GM18873 (cell line): ENCODE results near the gene USH1C.

Experiments used
- ATAC-seq: cut with Tn5 transposase; IDR thresholded peaks from one replicate; pipeline ENCODE4 v1.9.1; 2021; ENCODE audit warnings: mild to moderate bottlenecking, moderate library complexity, moderate number of reproducible peaks; ENCODE audit not compliant: unreplicated experiment, low FRiP score

The USH1C gene

GRCh38 chr11:17550450-17551346 is 6.5 kb upstream of the USH1C start:
- ATAC-seq: no peak

DNA sequence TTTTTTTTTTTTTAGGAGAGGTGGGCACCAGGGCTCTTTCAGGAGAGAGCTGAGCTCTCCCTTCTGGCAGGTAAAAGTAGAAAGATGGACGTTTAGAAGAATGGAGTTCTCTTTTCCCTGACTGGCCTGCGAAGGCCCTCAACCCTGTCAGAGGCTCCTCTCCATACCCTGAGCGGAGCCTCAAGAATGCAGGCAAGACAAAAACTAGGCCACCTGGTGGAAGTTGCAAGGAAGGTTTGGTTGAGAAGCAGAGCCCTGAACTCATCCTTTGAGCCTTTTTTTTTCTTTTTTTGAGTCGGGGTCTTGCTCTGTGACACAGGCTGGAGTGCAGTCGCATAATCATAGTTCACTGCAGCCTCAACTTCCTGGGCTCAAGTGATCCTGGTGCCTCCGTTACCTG is 4.2 kb upstream of the USH1C start:
- ATAC-seq: no peak

- no peak for ATAC-seq
These were observed 3.7 kb upstream of the USH1C start for GRCh38 chr11:17547932-17548331.

DNA sequence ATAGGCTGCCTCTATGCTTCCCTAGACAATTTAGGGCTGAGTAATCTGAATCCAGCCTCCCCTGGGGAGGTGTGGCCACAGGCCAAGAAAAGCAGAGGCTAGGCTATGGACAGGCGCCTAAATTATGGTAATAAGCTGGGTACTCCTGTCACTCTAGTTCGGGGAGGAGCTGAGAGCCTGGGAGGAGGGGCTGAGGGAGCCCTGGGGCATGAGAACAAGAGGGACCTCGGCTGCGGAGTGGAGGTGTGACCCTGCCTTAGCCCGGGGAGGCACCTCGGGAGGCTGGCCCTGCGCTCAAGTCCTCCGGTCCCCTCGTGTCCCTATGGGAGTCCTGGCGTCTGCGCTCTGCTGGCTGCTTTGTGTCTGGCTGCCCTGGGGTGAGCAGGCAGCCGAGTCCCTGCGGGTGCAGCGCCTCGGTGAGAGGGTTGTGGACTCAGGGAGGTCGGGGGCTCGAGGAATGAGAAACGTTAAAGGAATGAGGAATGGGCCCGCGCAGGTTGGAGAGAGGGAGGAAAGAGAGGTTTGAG is 2.9 kb upstream of the USH1C start, which contains the start of gene OTOG:
TSS of gene OTOG (plus strand) at position 209 of the 527 bp plus-strand sequence. CDS start at position 323, 114 bp downstream.
- no peak for ATAC-seq

DNA sequence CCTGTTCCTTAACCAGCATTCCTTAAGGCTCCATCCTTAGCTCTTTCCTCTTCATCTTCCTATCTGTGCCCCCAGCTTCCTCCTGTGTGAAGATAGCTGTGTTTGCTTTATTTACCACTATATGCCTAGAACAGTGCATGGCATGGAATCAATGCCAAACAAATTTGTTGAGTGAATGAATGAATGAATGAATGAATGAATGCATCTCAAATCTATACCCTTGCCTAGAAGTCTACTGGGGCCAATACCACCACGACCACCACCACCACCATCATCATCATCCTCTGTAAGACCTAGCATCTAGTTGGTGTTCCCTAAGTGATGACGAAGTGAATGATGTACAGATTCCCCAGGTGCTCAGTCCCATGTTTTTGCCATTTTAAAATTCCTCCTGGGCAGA is 2.0 kb upstream of the USH1C start:
- ATAC-seq: no peak

DNA sequence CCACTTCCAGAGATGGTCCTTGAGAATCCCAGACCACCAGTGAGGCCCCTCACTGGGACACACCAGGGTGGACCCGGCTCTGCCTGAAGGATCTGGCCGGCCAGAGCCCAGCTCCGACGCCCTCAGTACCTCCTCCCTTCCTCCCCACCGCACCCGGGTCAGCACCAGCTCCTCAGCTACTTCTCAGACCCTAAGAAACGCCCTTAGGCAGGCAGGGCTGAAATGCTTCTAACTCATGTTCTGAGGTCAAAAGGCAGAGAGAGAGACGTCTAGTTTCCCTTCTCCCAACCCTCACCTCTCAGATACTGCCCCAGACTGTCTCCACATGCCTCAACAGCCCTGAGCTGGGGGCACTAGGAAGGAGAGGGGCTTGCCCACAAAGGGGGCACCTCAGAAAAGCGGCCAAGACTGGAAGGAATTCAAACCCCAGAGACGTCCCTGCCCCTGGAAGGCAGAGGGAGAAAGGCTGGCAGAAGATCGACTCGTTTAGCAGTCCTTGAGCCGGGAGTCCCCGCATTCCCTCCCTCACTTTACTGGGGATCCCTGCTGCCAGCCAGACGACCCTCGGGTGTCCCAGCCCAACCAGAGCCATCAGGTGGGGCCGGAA is 539 bp downstream of the USH1C start:
- no peak for ATAC-seq

DNA sequence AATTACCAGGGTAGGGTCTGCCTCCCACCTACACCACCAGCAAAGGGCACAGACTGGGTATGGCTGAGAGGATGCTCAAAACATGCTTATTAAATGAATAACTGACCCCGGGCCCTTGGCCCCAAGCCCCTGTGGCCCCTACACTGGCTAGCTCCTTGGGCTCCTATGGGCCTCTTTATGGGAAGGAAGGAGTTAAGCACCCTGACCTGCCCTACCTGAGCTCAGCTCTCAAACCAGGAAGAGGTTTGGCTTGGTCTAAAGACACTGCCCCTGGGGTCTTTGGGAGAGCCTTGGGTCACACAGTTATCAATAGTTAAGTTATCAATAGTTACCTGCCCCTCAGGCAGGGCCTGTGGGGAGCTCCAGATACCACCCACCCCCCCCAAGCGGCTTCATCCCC is 1.2 kb downstream of the USH1C start:
- ATAC-seq: no peak

- no peak for ATAC-seq
These were observed 2.0 kb downstream of the USH1C start for GRCh38 chr11:17542249-17542648.

DNA sequence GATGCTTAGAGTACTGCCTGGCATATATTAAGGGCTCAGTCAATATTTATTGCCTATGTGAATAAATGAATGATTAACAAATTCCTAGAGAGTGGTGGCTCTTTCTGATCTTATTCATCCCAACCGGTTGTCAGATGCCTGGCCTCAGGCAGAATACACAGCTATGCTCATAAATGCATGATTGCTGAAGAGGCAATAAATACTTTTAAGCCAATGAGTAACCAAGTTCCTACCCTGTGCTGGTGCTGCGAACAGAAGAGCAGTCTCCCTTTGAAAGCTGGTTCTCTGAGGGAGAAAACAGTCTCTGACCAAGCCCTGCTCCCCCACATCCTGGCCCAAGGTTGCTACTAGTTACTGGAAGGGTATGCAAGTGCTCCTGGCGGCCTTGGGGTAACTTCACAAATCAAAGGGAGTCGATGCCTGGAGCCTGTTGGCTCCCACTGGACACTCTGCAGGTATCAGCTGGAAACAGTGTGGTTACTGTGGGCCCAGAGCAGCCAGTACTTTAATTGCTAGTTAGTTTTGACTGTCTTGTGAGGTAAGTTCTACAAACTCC is 2.8 kb downstream of the USH1C start:
- no peak for ATAC-seq

- no peak for ATAC-seq
These were observed 3.4 kb downstream of the USH1C start for GRCh38 chr11:17540807-17541206.

DNA sequence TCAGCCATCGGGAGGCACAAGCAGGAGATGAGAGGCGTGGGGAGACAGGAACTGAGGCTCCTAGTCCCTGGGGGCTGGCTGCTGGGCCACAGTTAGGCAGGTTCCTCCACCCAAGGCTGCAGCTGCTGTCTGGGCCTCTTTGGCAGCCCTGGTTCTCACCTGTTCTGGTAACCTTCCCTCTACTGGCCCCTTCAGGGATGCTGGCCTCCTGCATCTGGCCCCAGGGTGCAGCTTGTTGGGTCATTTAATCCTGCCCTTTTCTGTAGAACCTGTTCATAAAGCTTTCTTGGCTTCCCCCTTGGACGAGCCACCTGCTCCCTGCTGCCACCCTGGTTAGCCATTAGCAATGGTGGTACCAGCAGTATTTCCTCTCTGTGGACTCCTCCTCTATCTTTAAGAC is 5.5 kb downstream of the USH1C start:
- ATAC-seq: no peak

DNA sequence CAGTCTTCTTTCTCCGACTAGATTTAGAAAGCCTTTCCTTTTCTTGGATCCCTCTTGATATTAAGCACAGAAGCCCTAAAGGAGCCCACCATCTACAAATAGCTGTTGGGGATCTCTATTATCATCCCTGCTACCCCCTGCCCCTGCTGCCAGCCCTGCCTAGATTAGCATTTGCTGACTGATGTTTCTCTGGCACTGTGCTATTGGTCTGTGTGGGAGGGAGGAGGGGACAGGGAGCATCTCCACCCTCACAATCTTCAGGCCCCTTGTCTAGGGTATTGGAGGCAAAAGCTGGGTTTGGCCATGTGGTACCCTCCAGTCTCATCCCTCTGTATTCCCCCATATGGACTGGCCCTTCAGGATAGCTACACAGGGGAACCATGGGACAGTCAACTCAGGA is 6.2 kb downstream of the USH1C start:
- ATAC-seq: no peak

GRCh38 chr11:17537261-17537660 is 7.0 kb downstream of the USH1C start:
- no peak for ATAC-seq

GRCh38 chr11:17535488-17535887 is 8.7 kb downstream of the USH1C start:
- no peak for ATAC-seq

GRCh38 chr11:17533778-17534415 is 10.3 kb downstream of the USH1C start:
- no peak for ATAC-seq

- no peak for ATAC-seq
These were observed 10.9 kb downstream of the USH1C start for GRCh38 chr11:17533341-17533740.

DNA sequence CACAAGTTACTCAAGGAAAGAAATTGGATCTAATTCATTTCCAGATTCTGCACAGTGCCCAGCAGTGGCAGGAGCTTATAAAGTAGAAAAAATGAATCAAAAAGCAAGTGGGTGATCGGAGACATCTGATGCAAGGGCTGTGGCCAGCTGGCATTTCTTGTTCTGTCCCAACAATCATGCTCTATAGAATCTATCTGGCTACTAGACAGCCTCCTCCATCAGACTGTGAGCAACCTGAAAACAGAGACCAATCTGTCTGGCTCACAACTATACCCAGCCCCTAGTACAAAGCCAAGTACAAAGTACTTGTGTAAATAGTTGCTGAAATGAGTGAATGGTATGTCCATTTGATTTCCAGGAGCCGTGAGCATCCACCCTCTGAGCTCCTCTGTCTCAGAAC is 11.4 kb downstream of the USH1C start:
- ATAC-seq: no peak

- no peak for ATAC-seq
These were observed 12.5 kb downstream of the USH1C start for GRCh38 chr11:17531636-17532113.

DNA sequence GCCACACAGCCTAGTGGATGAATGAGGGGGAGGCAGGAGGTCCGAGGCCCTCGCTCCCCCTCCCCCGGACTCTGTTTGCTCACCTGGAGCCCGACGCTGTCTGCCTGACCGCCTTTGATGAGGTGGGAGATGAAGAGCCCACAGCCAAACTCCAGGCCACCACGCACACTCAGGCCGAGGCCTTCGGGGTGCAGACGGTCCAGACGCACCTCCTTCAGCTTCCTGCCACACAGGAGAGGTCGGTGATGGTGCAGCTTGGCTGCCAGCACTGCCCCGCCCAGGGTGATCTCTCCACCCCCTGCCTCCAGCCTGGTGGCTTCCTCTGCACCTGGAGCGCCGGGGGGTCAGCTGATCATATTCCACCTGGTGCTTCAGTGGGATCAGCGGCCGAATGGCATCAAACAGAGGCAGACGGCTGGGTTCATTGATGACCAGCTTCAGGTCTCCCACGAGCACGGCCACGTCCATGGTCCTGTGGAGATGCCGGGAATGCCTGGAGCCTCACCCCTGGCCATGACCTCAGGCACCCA is 13.1 kb downstream of the USH1C start:
- ATAC-seq: no peak

GRCh38 chr11:17529844-17530185 is 14.4 kb downstream of the USH1C start:
- ATAC-seq: no peak
